H9 (cell line): ENCODE results near the gene THOP1. TPM values are rescaled to one million over a fixed set of nuclear protein-coding genes. Genes with fewer than 3 reads are reported as not detected.

Source experiments
- DNase-seq: peaks from one replicate; pipeline ENCODE4 v3.0.0-alpha.2; 2017
- H2AFZ ChIP-seq: one replicate; pipeline ENCODE4 v1.6.1; 2013; ENCODE audit warnings: mild to moderate bottlenecking, low read length, control low read depth, moderate library complexity
- H2AK5ac ChIP-seq: 2 replicates; pipeline ENCODE4 v1.6.1; 2013; ENCODE audit warnings: low read length, control low read depth, mixed read lengths; ENCODE audit not compliant: insufficient read length
- H2BK120ac ChIP-seq: one replicate; pipeline ENCODE4 v1.6.1; 2013; ENCODE audit warnings: low read depth, mild to moderate bottlenecking, low read length, control low read depth, inconsistent platforms; ENCODE audit not compliant: poor library complexity, severe bottlenecking
- H2BK12ac ChIP-seq: 2 replicates; pipeline ENCODE4 v1.6.1; 2013; ENCODE audit warnings: low read length, control low read depth, mixed read lengths, low read depth; ENCODE audit not compliant: insufficient read length
- H2BK15ac ChIP-seq: 2 replicates; pipeline ENCODE4 v1.6.1; 2013; ENCODE audit warnings: low read depth, low read length, control low read depth
- H2BK20ac ChIP-seq: one replicate; pipeline ENCODE4 v1.6.1; 2013; ENCODE audit warnings: low read depth, mild to moderate bottlenecking, low read length, control low read depth, inconsistent platforms; ENCODE audit not compliant: poor library complexity, severe bottlenecking
- H2BK5ac ChIP-seq: 2 replicates; pipeline ENCODE4 v1.6.1; 2013; ENCODE audit warnings: low read length, control low read depth, mixed read lengths; ENCODE audit not compliant: insufficient read length
- H3K14ac ChIP-seq: 2 replicates; pipeline ENCODE4 v1.6.1; 2013; ENCODE audit warnings: low read length, control low read depth; ENCODE audit not compliant: insufficient read depth
- H3K18ac ChIP-seq: 2 replicates; pipeline ENCODE4 v1.6.1; 2013; ENCODE audit warnings: low read depth, mild to moderate bottlenecking, mixed read lengths, low read length, control low read depth; ENCODE audit not compliant: insufficient read length
- H3K23ac ChIP-seq: 2 replicates; pipeline ENCODE4 v1.6.1; 2013; ENCODE audit warnings: low read length, control low read depth, mixed read lengths, low read depth; ENCODE audit not compliant: insufficient read length
- H3K23me2 ChIP-seq: 2 replicates; pipeline ENCODE4 v1.6.1; 2013; ENCODE audit warnings: low read depth, mild to moderate bottlenecking, mixed read lengths, low read length, control low read depth; ENCODE audit not compliant: insufficient read length, poor library complexity, severe bottlenecking
- H3K27ac ChIP-seq: 2 replicates; pipeline ENCODE4 v1.5.1; 2013; ENCODE audit warnings: low read length, control low read depth, mixed read lengths, low read depth; ENCODE audit not compliant: insufficient read length
- H3K27me3 ChIP-seq: 2 replicates; pipeline ENCODE4 v1.6.1; 2013; ENCODE audit warnings: low read length, control low read depth, inconsistent platforms; ENCODE audit not compliant: insufficient read depth
- H3K4ac ChIP-seq: 2 replicates; pipeline ENCODE4 v1.6.1; 2013; ENCODE audit warnings: low read depth, mild to moderate bottlenecking, control low read depth, inconsistent platforms, low read length, moderate library complexity
- H3K4me1 ChIP-seq: 2 replicates; pipeline ENCODE4 v1.6.1; 2013; ENCODE audit warnings: low read length, control low read depth, inconsistent platforms; ENCODE audit not compliant: insufficient read depth
- H3K4me2 ChIP-seq: 2 replicates; pipeline ENCODE4 v1.6.1; 2013; ENCODE audit warnings: low read length, control low read depth, mixed read lengths; ENCODE audit not compliant: insufficient read length, insufficient read depth
- H3K56ac ChIP-seq: 2 replicates; pipeline ENCODE4 v1.6.1; 2013; ENCODE audit warnings: low read depth, mild to moderate bottlenecking, mixed read lengths, low read length, control low read depth; ENCODE audit not compliant: insufficient read length
- H3K79me1 ChIP-seq: 2 replicates; pipeline ENCODE4 v1.6.1; 2013; ENCODE audit warnings: low read depth, mild to moderate bottlenecking, moderate library complexity, low read length, control low read depth, inconsistent platforms; ENCODE audit not compliant: insufficient read depth, poor library complexity, severe bottlenecking
- H3K79me2 ChIP-seq: 2 replicates; pipeline ENCODE4 v1.6.1; 2013; ENCODE audit warnings: low read length, control low read depth, inconsistent platforms; ENCODE audit not compliant: insufficient read depth
- H3K9ac ChIP-seq: 2 replicates; pipeline ENCODE4 v1.6.1; 2013; ENCODE audit warnings: low read length, control low read depth, mixed read lengths; ENCODE audit not compliant: insufficient read length; ENCODE audit errors: extremely low read depth
- H3K9me3 ChIP-seq: one replicate; pipeline ENCODE4 v1.6.1; 2013; ENCODE audit warnings: low read depth, low read length, inconsistent platforms; ENCODE audit not compliant: control insufficient read depth
- H3T11ph ChIP-seq: one replicate; pipeline ENCODE4 v1.6.1; 2013; ENCODE audit warnings: mild to moderate bottlenecking, low read length, control low read depth, inconsistent platforms
- H4K20me1 ChIP-seq: one replicate; pipeline ENCODE4 v1.6.1; 2013; ENCODE audit not compliant: control insufficient read depth, insufficient read length, insufficient read depth
- H4K5ac ChIP-seq: 2 replicates; pipeline ENCODE4 v1.6.1; 2013; ENCODE audit warnings: low read depth, mild to moderate bottlenecking, mixed read lengths, low read length, control low read depth; ENCODE audit not compliant: insufficient read length
- H4K8ac ChIP-seq: replicated peaks from 2 replicates; pipeline ENCODE4 v1.6.1; 2013; ENCODE audit warnings: low read length, control low read depth, mixed read lengths, low read depth; ENCODE audit not compliant: insufficient read length
- H4K91ac ChIP-seq: 2 replicates; pipeline ENCODE4 v1.6.1; 2013; ENCODE audit warnings: low read depth, mild to moderate bottlenecking, moderate library complexity, mixed read lengths, low read length, control low read depth; ENCODE audit not compliant: insufficient read length
- H3K27ac Mint-ChIP-seq, 3 experiments: 2 replicates in 2 of 3; 3 replicates in 1 of 3; pipeline ENCODE4 v1.8.0; 2020 to 2021; ENCODE audit warnings: mixed read lengths in 3 of 3, mild to moderate bottlenecking in 1 of 3, moderate library complexity in 1 of 3
- H3K27me3 Mint-ChIP-seq: 2 replicates; pipeline ENCODE4 v1.8.0; 2021; ENCODE audit warnings: low read depth, mild to moderate bottlenecking, moderate library complexity, mixed read lengths
- H3K36me3 Mint-ChIP-seq, 3 experiments: 2 replicates in 2 of 3; 3 replicates in 1 of 3; pipeline ENCODE4 v1.8.0; 2020 to 2021; ENCODE audit warnings: low read depth in 3 of 3, mixed read lengths in 3 of 3; ENCODE audit not compliant: insufficient read depth in 1 of 3
- H3K4me1 Mint-ChIP-seq, 2 experiments: 2 replicates each; pipeline ENCODE4 v1.8.0; 2020; ENCODE audit warnings: mixed read lengths in 2 of 2
- H3K4me3 Mint-ChIP-seq, 2 experiments: 2 replicates in 1 of 2; 3 replicates in 1 of 2; pipeline ENCODE4 v1.8.0; 2020 to 2021; ENCODE audit warnings: mild to moderate bottlenecking in 2 of 2, mixed read lengths in 2 of 2, moderate library complexity in 1 of 2
- H3K9me3 Mint-ChIP-seq, 2 experiments: 2 replicates in 1 of 2; 3 replicates in 1 of 2; pipeline ENCODE4 v1.8.0; 2020; ENCODE audit warnings: mild to moderate bottlenecking in 2 of 2, mixed read lengths in 2 of 2, moderate library complexity in 1 of 2
- WGBS: extraction: QIAGEN DNeasy Blood & Tissue Kit; methylation state at CpG from one replicate; pipeline ENCODE4 v1.1.7; 2013; ENCODE audit warnings: missing lambda C conversion rate, low lambda C conversion rate, mixed read lengths; ENCODE audit not compliant: insufficient read length; ENCODE audit errors: extremely low coverage; 5-methylcytosine and 5-hydroxymethylcytosine counted together
- total RNA-seq: library from RNA; stranded (reverse); gene quantifications from 2 replicates; pipeline ENCODE4 v1.2.1, GENCODE V29; 2021
- TF ChIP-seq, protein P1 (sequence below): fragments of 200-600 bp; sonication (generic); conservative IDR thresholded peaks from 3 replicates; pipeline ENCODE4 v1.8.0; 2021; ENCODE audit warnings: antibody characterized with exemption, mild to moderate bottlenecking

Gene THOP1
- total RNA-seq, 1 experiment from 2014 or later: 150 TPM

- H2BK20ac ChIP-seq: no peak overlapping the region
- H3K9me3 ChIP-seq: peaks cover 80% of the 10 kb centered on the region
- H3K4me2 ChIP-seq: no peak overlapping the region
- H2AFZ ChIP-seq: no peak overlapping the region
- H3K23me2 ChIP-seq: no peaks in the 10 kb centered on the region
- H3K4me1 ChIP-seq: no peaks in the 10 kb centered on the region
- no peaks in the 10 kb centered on the region for H3K79me2 ChIP-seq
- H2BK15ac ChIP-seq: no peak overlapping the region
- H3K27me3 ChIP-seq: no peaks in the 10 kb centered on the region
- no CpG with 5 or more reads among the region's 3 CpGs for WGBS
- Mint-ChIP-seq H3K4me1 (no peaks in the 10 kb centered on the region), H3K27ac (no peak overlapping the region), H3K36me3 (peaks cover 63 to 81% (median 70%) of the 10 kb centered on the region in 3 experiments), H3K9me3 (peaks cover 88 to 93% of the 10 kb centered on the region in 2 experiments), H3K4me3 (no peak overlapping the region; a peak in 1 of 5 replicates), H3K27me3 (peaks cover 7% of the 10 kb centered on the region)
- no peak overlapping the region for H4K8ac ChIP-seq
- H2BK5ac ChIP-seq: no peak overlapping the region
- H3K14ac ChIP-seq: no peak overlapping the region
- no peak overlapping the region for H2BK12ac ChIP-seq
- H4K5ac ChIP-seq: no peak overlapping the region
- no peak overlapping the region for H2BK120ac ChIP-seq
- TF ChIP-seq, protein P1, sequence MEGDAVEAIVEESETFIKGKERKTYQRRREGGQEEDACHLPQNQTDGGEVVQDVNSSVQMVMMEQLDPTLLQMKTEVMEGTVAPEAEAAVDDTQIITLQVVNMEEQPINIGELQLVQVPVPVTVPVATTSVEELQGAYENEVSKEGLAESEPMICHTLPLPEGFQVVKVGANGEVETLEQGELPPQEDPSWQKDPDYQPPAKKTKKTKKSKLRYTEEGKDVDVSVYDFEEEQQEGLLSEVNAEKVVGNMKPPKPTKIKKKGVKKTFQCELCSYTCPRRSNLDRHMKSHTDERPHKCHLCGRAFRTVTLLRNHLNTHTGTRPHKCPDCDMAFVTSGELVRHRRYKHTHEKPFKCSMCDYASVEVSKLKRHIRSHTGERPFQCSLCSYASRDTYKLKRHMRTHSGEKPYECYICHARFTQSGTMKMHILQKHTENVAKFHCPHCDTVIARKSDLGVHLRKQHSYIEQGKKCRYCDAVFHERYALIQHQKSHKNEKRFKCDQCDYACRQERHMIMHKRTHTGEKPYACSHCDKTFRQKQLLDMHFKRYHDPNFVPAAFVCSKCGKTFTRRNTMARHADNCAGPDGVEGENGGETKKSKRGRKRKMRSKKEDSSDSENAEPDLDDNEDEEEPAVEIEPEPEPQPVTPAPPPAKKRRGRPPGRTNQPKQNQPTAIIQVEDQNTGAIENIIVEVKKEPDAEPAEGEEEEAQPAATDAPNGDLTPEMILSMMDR: no peak
- H3K4ac ChIP-seq: no peak overlapping the region
- DNase-seq: no peak
- no peaks in the 10 kb centered on the region for H4K20me1 ChIP-seq
- no peak overlapping the region for H3T11ph ChIP-seq
- H3K56ac ChIP-seq: no peak overlapping the region
- no peak overlapping the region for H3K27ac ChIP-seq
- no peak overlapping the region for H3K23ac ChIP-seq
- H4K91ac ChIP-seq: no peak overlapping the region
- H3K79me1 ChIP-seq: no peaks in the 10 kb centered on the region
- H3K9ac ChIP-seq: no peak overlapping the region
- H2AK5ac ChIP-seq: no peak overlapping the region
- H3K18ac ChIP-seq: no peak overlapping the region
Observed at GRCh38 chr19:2854849-2855248, 69.5 kb downstream of the THOP1 start.
